Sigmoid colon (tissue), 4 donors: ENCODE results near the gene ADAMTSL2.

Experiments used
- EP300 ChIP-seq, 4 donors: sonication (generic); formaldehyde crosslinking; IDR thresholded peaks; one replicate each; pipeline ENCODE4 v1.6.1; 2017; ENCODE audit warnings: antibody characterized with exemption in 4 of 4
- POLR2A ChIP-seq, 2 donors: fragments of 450-650 bp; IDR thresholded peaks; one replicate each; pipeline ENCODE4 v1.6.1; 2016; ENCODE audit warnings: antibody characterized with exemption in 2 of 2, mild to moderate bottlenecking in 2 of 2, moderate library complexity in 2 of 2
- TF ChIP-seq, protein P1 (sequence below), 4 experiments: fragments of 450-650 bp in 3 of 4; fragments of 200-600 bp in 1 of 4; IDR thresholded peaks; one replicate each; pipeline ENCODE4 v1.5.1; 2016 to 2019; ENCODE audit warnings: antibody characterized with exemption in 4 of 4, mild to moderate bottlenecking in 3 of 4, moderate library complexity in 2 of 4

DNA sequence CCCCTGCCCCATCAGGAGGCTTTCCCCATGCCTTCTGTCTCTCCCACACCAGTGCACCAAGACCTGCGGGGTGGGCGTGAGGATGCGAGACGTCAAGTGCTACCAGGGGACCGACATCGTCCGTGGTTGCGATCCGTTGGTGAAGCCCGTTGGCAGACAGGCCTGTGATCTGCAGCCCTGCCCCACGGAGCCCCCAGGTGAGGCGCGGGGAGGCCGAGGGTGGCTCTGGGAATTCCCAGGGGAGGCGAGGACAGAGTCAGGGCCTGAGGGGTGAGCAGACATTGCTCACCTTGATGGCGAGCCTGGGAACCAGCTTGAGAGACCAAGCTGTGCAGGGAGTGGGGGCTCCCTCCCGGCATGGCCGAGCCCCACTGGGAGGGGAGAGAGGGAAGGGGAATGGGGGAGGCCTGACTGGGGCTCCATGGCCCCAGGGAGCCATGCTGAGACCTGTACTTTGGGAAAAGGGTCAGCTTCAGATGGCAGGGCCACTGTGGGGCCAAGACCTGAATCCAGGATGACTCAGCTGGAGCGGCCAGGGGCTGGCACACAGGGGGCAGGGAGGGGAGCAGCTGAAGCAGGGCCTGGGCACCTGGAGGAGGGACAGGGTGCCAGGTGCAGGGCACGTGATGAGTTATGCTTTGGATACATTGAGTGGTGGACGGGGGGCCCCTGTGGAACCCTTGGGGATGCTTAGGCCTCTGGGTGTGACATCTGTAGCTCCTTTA lies 39.4 kb downstream of the ADAMTSL2 start:
- TF ChIP-seq, protein P1, sequence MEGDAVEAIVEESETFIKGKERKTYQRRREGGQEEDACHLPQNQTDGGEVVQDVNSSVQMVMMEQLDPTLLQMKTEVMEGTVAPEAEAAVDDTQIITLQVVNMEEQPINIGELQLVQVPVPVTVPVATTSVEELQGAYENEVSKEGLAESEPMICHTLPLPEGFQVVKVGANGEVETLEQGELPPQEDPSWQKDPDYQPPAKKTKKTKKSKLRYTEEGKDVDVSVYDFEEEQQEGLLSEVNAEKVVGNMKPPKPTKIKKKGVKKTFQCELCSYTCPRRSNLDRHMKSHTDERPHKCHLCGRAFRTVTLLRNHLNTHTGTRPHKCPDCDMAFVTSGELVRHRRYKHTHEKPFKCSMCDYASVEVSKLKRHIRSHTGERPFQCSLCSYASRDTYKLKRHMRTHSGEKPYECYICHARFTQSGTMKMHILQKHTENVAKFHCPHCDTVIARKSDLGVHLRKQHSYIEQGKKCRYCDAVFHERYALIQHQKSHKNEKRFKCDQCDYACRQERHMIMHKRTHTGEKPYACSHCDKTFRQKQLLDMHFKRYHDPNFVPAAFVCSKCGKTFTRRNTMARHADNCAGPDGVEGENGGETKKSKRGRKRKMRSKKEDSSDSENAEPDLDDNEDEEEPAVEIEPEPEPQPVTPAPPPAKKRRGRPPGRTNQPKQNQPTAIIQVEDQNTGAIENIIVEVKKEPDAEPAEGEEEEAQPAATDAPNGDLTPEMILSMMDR (IDR thresholded peaks at IDR 0.05), result no peak
- no peak for TF ChIP-seq EP300 (IDR thresholded peaks at IDR 0.05)
- TF ChIP-seq POLR2A (IDR thresholded peaks at IDR 0.05), result no peak
